ENCODE data around the gene ST6GALNAC3.

The ST6GALNAC3 gene

DNA sequence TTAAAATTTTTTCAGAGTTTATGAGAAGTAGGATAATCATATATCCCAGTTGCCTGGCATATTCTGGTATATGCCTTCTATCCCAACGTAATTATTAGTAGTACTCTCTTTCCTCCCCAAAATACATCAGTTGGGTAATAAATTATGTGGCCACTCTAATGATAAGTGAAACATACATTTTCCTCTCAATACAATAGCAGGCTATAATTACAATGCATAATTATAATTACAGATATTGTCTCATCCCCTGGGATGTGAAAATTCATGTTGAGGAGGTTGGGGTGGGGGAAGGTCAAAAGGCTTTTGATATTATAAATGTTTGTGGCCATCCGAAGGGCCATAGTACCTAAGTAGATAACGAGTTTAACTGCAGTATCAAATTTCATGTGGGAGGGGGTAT lies 277.1 kb downstream of the ST6GALNAC3 start:
- no peak for DNase-seq (ENCODE audit: low read depth)
- H3K4me3 ChIP-seq (ENCODE audit: low read length), result no peak overlapping the region
- no peak for TF ChIP-seq CTCF (IDR thresholded peaks at IDR 0.05; ENCODE audit: insufficient read depth, low read depth, low read length, missing control alignments)

DNA sequence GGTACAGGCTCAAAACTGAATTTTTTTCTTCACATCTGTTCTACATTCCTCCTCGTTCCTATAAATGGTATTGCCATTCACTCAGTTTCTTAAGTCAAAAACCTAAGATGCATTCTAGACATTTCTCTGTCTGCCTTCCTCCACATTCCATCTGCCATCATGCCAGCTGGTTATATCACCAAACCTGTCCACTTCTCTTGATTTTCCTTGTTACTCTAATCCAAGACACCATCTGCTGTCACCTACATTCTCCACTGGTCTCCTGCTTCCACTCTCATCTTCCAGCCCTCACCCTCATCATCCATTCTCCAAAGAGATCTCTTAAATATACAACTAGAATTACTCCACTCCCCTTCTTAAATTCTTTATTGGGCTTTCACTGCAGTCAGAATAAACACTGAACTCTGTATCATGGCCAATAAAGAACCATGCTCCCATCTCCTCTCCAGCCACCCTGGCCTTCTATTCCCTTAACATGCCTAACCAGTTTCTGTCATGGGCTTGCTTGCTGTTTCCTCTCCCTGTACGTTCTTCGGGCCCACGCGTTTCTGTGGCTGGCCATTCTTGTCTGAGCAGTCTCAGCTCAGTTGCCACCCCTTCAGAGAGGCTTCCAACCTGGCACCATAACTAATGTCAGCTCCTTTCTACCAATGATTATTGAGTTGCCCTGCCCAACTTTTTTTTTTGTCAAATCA lies 278.3 kb downstream of the ST6GALNAC3 start:
- DNase-seq (ENCODE audit: low read depth), result no peak

GRCh38 chr1:76354236-76354635 lies 279.7 kb downstream of the ST6GALNAC3 start:
- no peak for TF ChIP-seq CTCF (IDR thresholded peaks at IDR 0.05; ENCODE audit: insufficient read depth, low read depth, low read length, missing control alignments)
- no peak overlapping the region for H3K4me3 ChIP-seq (ENCODE audit: low read length)
- DNase-seq (ENCODE audit: low read depth), result no peak

More for the DNA sequence above, 278.3 kb downstream of the ST6GALNAC3 start:
- no peak for TF ChIP-seq CTCF (IDR thresholded peaks at IDR 0.05; ENCODE audit: insufficient read depth, low read depth, low read length, missing control alignments)
- no peak overlapping the region for H3K4me3 ChIP-seq (ENCODE audit: low read length)

DNA sequence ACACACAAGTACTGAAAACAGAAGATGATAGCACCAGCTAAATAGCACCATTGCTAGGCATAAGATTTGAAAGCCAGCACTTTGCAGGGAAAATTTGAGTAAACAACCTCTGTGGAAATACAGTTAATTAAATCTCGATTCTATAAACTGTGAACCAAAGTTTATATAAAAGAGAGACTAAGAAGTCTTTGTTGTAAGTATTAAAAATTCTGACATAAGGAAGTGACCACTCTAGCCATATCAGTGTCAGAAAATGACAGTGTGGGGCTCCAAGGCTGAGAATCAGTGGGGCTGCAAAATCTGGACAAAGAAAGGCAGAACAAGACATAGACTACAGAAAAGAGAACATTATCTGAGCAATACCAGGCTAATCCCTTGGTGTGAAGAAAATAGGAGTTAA lies 292.2 kb downstream of the ST6GALNAC3 start:
- no peak for TF ChIP-seq CTCF (IDR thresholded peaks at IDR 0.05; ENCODE audit: insufficient read depth, low read depth, low read length, missing control alignments)
- DNase-seq (ENCODE audit: low read depth), result no peak
- H3K4me3 ChIP-seq (ENCODE audit: low read length), result no peak overlapping the region

GRCh38 chr1:76371941-76372340 lies 297.4 kb downstream of the ST6GALNAC3 start:
- H3K4me3 ChIP-seq (ENCODE audit: low read length), result no peak overlapping the region
- DNase-seq (ENCODE audit: low read depth), result no peak
- TF ChIP-seq CTCF (IDR thresholded peaks at IDR 0.05; ENCODE audit: insufficient read depth, low read depth, low read length, missing control alignments), result no peak

DNA sequence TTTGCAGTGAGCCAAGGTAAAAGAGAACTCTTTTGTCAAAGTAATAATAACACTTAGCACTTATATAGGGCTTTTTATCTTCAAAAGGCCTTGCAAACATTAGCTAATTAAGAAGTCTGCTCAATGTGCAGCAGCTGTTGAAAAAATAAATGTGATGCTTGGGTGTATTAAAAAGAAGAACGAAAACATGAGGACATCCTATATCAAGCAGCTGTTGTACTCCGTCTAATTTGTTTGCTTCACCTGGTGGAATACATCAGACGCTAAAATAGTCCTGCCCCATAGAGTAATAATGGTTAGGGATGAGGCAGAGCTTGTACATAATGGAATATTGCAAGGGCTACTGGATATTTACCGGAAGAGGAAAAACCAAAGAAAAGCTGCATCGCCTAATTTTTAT lies 299.5 kb downstream of the ST6GALNAC3 start:
- no peak for DNase-seq (ENCODE audit: low read depth)
- no peak overlapping the region for H3K4me3 ChIP-seq (ENCODE audit: low read length)
- TF ChIP-seq CTCF (IDR thresholded peaks at IDR 0.05; ENCODE audit: insufficient read depth, low read depth, low read length, missing control alignments), result no peak

- no peak for DNase-seq (ENCODE audit: low read depth)
- H3K4me3 ChIP-seq (ENCODE audit: low read length), result no peak overlapping the region
- TF ChIP-seq CTCF (IDR thresholded peaks at IDR 0.05; ENCODE audit: insufficient read depth, low read depth, low read length, missing control alignments), result no peak
Measured at GRCh38 chr1:76377247-76377646, 302.7 kb downstream of the ST6GALNAC3 start.

Data from epithelial cell of esophagus (primary cell).